Lower leg skin (tissue), 4 donors: Measurements from ENCODE around the gene ALG3. TPM values are rescaled to one million over a fixed set of nuclear protein-coding genes. Genes with fewer than 3 reads are reported as not detected.

Experiments
- DNase-seq, 2 donors: peaks; one replicate each; pipeline ENCODE4 v3.0.0-alpha.2; 2019; ENCODE audit warnings: low spot score in 2 of 2
- H3K4me3 ChIP-seq: fragments of 200-600 bp; sonication (generic); 2 replicates; pipeline ENCODE4 v1.5.1; 2017; ENCODE audit warnings: mild to moderate bottlenecking, low read depth; ENCODE audit not compliant: poor library complexity, severe bottlenecking
- POLR2A ChIP-seq, 2 donors: fragments of 450-650 bp; IDR thresholded peaks; one replicate each; pipeline ENCODE4 v1.6.1; 2016 to 2017; ENCODE audit warnings: antibody characterized with exemption in 2 of 2, mild to moderate bottlenecking in 1 of 2, moderate library complexity in 1 of 2
- WGBS, 2 donors: methylation state at CpG; one replicate each; pipeline ENCODE4 v1.1.5; 2018; 5-methylcytosine and 5-hydroxymethylcytosine counted together
- intact Hi-C: fragments of 100-400 bp; cut with DNase I; formaldehyde crosslinking; loops from one replicate; pipeline ENCODE4 v1.15.0; 2023; ENCODE audit warnings: low total_unique reads
- total RNA-seq, 4 donors: library from RNA; depleted of rRNA; stranded (reverse); fragments of >200 nt; gene quantifications; one replicate each; pipeline ENCODE4 v1.1.0, GENCODE V29; 2016
- TF ChIP-seq, protein P1 (sequence below), 3 donors: fragments of 450-650 bp; IDR thresholded peaks; one replicate each; pipeline ENCODE4 v1.5.1; 2016; ENCODE audit warnings: antibody characterized with exemption in 3 of 3, mild to moderate bottlenecking in 3 of 3, moderate library complexity in 2 of 3

ALG3 gene
- total RNA-seq, 4 donors from 2014 or later = 41.7 to 53.6 (median 46.2) TPM

GRCh38 chr3:184261270-184261853, 12.6 kb upstream of the ALG3 start, which contains the start of gene CAMK2N2:
TSS of gene CAMK2N2 (minus strand) at chr3:184261553. CDS start at chr3:184261285, 268 bp downstream.
- TF ChIP-seq, protein P1, sequence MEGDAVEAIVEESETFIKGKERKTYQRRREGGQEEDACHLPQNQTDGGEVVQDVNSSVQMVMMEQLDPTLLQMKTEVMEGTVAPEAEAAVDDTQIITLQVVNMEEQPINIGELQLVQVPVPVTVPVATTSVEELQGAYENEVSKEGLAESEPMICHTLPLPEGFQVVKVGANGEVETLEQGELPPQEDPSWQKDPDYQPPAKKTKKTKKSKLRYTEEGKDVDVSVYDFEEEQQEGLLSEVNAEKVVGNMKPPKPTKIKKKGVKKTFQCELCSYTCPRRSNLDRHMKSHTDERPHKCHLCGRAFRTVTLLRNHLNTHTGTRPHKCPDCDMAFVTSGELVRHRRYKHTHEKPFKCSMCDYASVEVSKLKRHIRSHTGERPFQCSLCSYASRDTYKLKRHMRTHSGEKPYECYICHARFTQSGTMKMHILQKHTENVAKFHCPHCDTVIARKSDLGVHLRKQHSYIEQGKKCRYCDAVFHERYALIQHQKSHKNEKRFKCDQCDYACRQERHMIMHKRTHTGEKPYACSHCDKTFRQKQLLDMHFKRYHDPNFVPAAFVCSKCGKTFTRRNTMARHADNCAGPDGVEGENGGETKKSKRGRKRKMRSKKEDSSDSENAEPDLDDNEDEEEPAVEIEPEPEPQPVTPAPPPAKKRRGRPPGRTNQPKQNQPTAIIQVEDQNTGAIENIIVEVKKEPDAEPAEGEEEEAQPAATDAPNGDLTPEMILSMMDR (IDR thresholded peaks at IDR 0.05) = no peak
- TF ChIP-seq POLR2A (IDR thresholded peaks at IDR 0.05) = no peak
- no peak for DNase-seq

GRCh38 chr3:184260724-184261269, 12.0 kb upstream of the ALG3 start:
- H3K4me3 ChIP-seq = peak overlapping the region; percentile 15
- intact Hi-C loops = no loop called here
- no peak for DNase-seq
- WGBS, 2 donors = 0 to 1% methylated on average over 38 to 41 of the region's 49 CpGs
- TF ChIP-seq, protein P1 (IDR thresholded peaks at IDR 0.05) = no peak
- no peak for TF ChIP-seq POLR2A (IDR thresholded peaks at IDR 0.05)

More at GRCh38 chr3:184261270-184261853, 12.6 kb upstream of the ALG3 start, which contains the start of gene CAMK2N2:
- H3K4me3 ChIP-seq = peak within 1 kb of the TSS; percentile 15
- WGBS, 2 donors = 2% methylated on average over 18 to 22 of the region's 67 CpGs
- intact Hi-C loops = no loop called here

DNA sequence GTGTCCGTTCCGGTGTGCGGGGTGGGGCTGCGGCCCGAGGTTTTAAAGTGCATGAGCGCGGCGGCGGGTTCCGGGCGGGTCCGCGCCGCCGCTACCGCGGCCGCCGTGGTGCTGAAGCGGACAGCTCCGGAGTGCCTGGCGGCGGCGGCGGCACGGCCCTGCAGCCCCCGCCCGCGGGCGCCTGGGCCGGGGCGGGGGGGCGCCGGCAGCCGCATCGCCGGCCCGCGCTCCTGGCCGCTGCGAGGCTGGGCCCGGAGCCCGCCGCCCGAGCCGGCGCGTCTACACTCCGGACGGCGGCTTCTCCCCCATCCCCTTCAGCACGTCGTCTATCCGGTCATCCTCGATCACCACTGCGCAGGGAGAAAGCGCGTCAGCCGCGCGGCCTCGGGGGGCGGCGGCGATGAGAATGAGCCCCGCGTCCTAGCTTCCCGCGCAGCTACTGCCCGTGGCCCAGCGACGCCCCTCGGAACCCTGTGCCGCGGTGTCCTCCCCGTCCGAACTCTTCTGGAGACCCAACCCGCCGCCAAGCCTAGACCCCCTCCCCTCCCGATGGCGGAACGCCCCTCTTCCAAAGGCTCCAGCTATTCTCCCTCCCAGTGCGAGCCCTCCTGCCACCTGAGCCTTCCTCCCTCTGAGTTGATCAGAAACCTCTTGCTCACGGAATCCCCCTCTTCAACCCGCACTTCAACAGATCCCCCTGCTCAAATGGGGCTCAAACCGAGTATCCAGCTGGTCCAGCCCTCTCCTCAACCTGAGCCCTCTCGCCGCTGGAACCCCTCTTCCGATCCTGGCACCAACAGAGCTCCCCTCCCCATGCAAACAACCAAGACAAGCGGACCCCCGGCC, 11.3 kb upstream of the ALG3 start:
- no peak for DNase-seq
- intact Hi-C loops = no loop called here
- WGBS, 2 donors = 1 to 2% methylated on average over 43 to 57 of the region's 91 CpGs
- TF ChIP-seq, protein P1 (IDR thresholded peaks at IDR 0.05) = no peak
- no peak for TF ChIP-seq POLR2A (IDR thresholded peaks at IDR 0.05)
- no peak overlapping the region for H3K4me3 ChIP-seq

GRCh38 chr3:184259396-184259877, 10.7 kb upstream of the ALG3 start:
- no peak overlapping the region for H3K4me3 ChIP-seq
- TF ChIP-seq, protein P1 (IDR thresholded peaks at IDR 0.05) = no peak
- TF ChIP-seq POLR2A (IDR thresholded peaks at IDR 0.05) = no peak
- no peak for DNase-seq
- intact Hi-C loops = no loop called here
- WGBS, 2 donors = 26 to 44% methylated on average over 19 to 21 of the region's 28 CpGs

GRCh38 chr3:184258926-184259325, 10.2 kb upstream of the ALG3 start:
- DNase-seq = no peak
- no peak overlapping the region for H3K4me3 ChIP-seq
- TF ChIP-seq, protein P1 (IDR thresholded peaks at IDR 0.05) = no peak
- no peak for TF ChIP-seq POLR2A (IDR thresholded peaks at IDR 0.05)
- WGBS, 2 donors = 91 to 92% methylated on average over 5 of the region's 5 CpGs
- intact Hi-C loops = no loop called here
